ENCODE data around the gene MYO5B.

DNA sequence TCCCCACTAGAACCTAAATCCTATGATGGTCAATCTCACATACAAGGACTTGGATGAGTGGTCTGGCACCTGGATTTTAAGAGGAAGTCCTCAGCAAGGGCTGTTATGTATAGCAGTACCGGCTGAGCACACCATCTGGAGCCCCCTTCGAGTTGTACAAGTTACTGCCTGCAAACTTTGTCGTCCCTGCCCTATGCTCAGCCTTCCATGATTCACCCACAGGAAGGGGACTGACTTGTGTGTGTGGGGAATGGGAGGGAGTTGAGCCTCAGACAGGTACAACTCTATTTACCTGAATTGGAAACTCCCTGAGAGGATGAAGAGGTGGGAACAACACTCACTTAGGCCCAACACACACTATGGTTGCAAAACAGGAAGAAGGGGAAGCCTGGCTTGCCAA, 186.6 kb downstream of the MYO5B start:
- TF ChIP-seq, protein P1, sequence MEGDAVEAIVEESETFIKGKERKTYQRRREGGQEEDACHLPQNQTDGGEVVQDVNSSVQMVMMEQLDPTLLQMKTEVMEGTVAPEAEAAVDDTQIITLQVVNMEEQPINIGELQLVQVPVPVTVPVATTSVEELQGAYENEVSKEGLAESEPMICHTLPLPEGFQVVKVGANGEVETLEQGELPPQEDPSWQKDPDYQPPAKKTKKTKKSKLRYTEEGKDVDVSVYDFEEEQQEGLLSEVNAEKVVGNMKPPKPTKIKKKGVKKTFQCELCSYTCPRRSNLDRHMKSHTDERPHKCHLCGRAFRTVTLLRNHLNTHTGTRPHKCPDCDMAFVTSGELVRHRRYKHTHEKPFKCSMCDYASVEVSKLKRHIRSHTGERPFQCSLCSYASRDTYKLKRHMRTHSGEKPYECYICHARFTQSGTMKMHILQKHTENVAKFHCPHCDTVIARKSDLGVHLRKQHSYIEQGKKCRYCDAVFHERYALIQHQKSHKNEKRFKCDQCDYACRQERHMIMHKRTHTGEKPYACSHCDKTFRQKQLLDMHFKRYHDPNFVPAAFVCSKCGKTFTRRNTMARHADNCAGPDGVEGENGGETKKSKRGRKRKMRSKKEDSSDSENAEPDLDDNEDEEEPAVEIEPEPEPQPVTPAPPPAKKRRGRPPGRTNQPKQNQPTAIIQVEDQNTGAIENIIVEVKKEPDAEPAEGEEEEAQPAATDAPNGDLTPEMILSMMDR (IDR thresholded peaks at IDR 0.05) = no peak
- TF ChIP-seq EP300 (IDR thresholded peaks at IDR 0.05) (no peak), POLR2A (IDR thresholded peaks at IDR 0.05) (no peak)
